ENCODE measurements around the gene VSIG8. TPM values are rescaled to one million over a fixed set of nuclear protein-coding genes. Genes with fewer than 3 reads are reported as not detected.
A peak's percentile ranks its signal among the peaks of the same experiment; 100 is the strongest.

VSIG8 gene
- total RNA-seq, 1 donor from 2014 or later, result not detected

GRCh38 chr1:159831412-159832141 lies 30.9 kb downstream of the VSIG8 start:
- no peak for DNase-seq (ENCODE audit: low read depth in 2 of 2)

- DNase-seq (ENCODE audit: low read depth in 2 of 2), result no peak
Observed at GRCh38 chr1:159830722-159831121, 31.7 kb downstream of the VSIG8 start.

DNA sequence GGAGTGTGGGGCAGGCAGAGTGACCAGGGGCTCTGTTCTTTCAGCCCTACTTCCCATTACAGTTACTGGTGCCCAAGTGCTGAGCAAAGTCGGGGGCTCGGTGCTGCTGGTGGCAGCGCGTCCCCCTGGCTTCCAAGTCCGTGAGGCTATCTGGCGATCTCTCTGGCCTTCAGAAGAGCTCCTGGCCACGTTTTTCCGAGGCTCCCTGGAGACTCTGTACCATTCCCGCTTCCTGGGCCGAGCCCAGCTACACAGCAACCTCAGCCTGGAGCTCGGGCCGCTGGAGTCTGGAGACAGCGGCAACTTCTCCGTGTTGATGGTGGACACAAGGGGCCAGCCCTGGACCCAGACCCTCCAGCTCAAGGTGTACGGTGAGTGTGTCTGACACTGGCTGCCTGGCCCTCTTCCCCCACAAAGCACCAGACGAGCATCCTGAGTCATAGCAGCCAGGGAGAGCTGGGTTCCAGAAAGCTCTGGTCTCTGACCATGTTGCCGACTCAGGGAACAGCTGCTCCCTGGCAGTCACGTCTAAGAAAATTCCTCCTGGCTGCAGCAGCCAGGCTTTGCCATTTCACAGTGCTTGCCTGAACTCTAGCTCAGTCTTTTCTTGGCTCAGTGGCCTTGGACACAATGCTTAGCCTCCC lies 32.5 kb downstream of the VSIG8 start:
- no peak for DNase-seq (ENCODE audit: low read depth in 2 of 2)

DNA sequence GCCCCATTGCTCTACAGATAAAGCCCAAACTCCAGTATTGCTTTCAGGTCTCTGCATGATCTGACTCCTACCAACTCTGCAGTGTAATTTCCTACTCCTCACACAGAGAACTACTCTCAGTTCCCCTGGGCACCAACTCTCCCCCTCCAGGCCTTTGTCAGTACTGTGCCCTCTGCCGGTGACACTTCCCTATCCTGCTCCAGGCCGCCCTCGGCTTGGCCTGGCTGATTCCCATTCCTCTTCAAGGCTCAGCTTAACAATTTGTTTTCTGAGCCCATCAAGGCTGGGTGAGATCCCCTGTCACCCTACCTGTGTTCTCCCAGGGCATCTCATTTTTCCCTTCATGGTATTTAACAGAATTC lies 33.2 kb downstream of the VSIG8 start:
- DNase-seq (ENCODE audit: low read depth in 2 of 2), result peak; percentile 7 to 39

DNA sequence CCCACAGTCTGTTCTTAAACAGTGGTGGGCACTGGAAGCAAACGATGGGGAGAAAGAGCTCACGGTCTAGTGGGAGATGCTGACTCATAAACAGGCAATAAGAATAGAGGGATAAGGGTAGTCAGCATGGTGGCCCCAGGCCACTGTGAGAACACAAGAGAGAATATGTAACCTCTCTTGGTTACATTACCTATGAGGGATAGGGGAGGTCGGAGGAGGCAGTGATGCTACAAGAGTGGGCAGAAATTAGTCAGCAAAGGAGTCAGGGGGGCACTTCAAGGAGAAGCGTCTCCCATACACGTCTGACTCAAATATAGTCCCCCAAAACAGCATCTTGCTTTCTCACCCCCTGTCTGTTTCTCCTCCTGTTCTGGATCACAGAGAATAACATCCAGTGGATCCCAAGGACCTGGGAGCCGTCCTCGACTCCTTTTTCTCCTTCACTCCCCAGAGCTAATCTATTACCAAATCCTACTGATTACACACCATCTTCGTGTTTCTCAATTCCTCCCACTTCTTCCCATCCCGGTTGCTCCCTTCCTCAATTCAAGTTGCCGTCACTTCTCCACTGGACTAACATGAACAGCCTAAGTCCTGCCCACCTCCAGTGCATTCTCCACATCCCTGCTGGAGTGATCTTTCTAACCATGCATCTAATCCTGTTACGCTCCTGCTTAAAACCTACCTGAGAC lies 33.7 kb downstream of the VSIG8 start:
- DNase-seq (ENCODE audit: low read depth in 2 of 2), result no peak

DNA sequence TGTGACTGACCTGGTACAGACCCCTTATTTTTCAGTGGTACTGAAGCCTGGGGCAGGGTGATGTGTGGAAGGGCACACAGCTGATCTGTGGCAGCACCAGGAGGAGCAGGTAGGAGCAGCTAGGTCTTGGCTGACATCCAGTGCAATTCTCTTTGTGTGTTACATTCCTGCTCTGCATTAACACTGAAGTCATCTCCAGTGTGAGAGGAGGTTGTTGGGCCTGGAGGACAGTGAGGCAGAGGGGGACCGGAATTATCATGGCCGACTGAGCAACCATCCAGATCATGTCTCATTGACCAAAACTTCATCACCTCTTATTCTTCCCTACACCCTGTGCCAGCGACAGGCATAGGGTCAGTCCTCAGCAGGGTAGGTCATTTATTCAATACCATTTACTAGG lies 34.3 kb downstream of the VSIG8 start:
- no peak for DNase-seq (ENCODE audit: low read depth in 2 of 2)

- no peak for DNase-seq (ENCODE audit: low read depth in 2 of 2)
Observed at GRCh38 chr1:159827549-159827948, 34.9 kb downstream of the VSIG8 start.

DNA sequence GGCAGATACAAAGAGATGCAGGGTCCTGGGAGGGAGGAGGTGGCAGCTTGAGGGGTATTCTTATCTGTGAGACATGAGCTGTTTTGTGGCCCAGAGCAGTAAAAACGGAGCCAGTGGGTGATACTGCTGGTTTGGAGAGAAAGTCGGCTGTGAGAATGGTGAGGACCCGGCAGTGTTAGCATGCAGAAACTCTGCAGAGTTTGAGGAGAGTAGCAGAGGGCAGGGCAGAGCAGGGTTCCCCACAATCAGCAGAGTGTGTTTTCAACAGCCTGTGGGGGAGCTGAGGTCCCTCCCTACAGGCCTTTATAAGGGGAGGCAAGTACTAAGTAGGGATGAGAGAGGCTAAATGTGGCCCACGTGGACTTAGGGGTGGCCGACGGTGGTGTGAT lies 35.4 kb downstream of the VSIG8 start:
- DNase-seq (ENCODE audit: low read depth in 2 of 2), result no peak

DNA sequence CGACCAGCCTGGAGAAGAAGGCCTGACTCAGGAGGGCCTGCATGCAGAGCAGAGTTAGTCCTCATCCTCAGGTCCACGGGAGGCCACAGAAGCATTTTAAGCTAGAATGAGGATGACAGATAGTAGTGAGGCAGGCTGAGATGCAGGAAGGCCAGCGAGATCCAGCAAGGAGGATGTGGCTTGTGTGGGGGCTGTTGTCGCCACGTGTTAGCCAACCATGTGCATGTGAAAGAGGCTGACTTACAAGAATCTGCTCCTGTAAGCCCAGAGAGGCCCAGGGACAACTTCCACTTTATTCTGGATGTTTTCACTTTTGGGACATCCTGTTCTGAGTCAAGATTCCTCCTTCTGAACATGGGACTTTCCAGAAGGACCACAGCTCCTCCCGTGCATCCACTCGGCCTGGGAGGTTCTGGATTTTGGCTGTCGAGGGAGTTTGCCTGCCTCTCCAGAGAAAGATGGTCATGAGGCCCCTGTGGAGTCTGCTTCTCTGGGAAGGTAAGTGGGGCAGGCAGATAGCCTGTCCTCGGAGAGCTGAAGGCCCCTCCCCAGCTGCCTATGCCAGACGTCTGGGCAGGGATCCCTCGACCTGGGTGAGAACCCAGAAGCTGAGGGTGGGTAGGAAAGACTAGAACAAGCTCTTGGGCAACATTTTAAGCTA lies 35.9 kb downstream of the VSIG8 start, which contains the start of gene SLAMF8:
TSS of gene SLAMF8 (plus strand) at position 433 of the 661 bp plus-strand sequence. CDS start at position 459, 26 bp downstream.
- no peak for DNase-seq (ENCODE audit: low read depth in 2 of 2)

- no peak for DNase-seq (ENCODE audit: low read depth in 2 of 2)
Observed at GRCh38 chr1:159825564-159825963, 36.9 kb downstream of the VSIG8 start.

- DNase-seq (ENCODE audit: low read depth in 2 of 2), result no peak
Observed at GRCh38 chr1:159823406-159823805, 39.1 kb downstream of the VSIG8 start.

DNA sequence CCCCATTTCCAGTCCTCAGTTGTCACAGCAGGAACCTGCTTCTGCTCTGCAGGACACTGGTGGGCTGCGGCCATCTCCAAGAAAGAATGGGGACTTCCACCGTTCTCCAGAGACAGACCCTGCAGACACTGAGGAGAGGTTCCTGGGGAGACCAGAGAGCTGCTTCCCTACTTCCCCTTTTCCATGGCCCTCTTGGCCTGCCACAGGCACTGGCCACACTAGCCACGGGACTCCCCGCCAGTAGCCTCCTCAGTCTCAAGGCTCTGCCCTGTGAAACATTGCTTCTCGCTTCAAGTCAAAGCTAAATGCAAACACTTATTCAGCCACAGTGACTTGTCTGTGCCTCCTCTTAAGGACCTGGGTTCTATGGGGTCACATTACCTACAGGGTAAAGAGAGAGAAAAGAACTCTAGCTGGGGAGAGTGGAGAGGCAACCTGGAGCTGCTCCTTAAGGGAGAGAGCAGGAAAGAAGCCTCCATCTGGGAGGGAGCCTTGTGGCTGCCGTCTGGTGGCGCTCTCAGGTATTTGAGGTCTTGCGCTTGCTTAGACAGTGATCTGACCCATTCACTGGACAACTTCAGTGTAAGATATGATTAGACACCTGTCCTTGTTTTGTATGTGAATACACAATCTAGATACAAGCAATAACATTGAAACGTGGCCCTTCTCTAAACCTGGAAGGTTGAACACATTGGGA lies 41.1 kb downstream of the VSIG8 start:
- no peak for DNase-seq (ENCODE audit: low read depth in 2 of 2)

GRCh38 chr1:159817276-159818041 lies 45.0 kb downstream of the VSIG8 start:
- DNase-seq (ENCODE audit: low read depth in 2 of 2), result peak; percentile 4 to 77

DNA sequence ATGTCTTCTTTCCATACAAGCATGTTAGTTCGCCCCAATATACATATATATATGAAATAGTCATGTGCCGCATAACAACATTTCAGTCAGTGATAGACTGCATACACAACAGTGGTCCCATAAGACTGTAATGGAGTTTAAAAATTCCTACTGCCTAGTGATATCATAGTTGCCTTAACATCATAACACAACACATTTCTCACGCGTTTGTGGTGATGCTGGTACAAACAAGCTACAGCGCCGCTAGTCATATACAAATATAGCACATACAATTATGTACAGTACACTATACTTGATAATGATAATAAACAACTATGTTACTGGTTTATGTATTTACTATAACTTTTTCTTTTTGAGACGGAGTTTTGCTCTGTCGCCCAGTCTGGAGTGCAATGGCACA lies 46.5 kb downstream of the VSIG8 start:
- DNase-seq (ENCODE audit: low read depth in 2 of 2), result no peak

GRCh38 chr1:159804924-159805323 lies 57.5 kb downstream of the VSIG8 start:
- DNase-seq (ENCODE audit: low read depth in 2 of 2), result no peak

Other genes with a start within 250 kb of the VSIG8 start
- not detected in 2 replicates for gene CRP, start 148.1 kb downstream of the VSIG8 start, total RNA-seq
- 14.9 and 18.1 TPM in 2 replicates for gene DUSP23, start 81.7 kb downstream of the VSIG8 start, total RNA-seq
- not detected in 2 replicates for gene FCRL6, start 60.3 kb downstream of the VSIG8 start, total RNA-seq
- not detected in 2 replicates for gene SLAMF8, start 35.8 kb downstream of the VSIG8 start, total RNA-seq
- 0.13 and 0.51 TPM in 2 replicates for gene CFAP45, start 37.5 kb upstream of the VSIG8 start, total RNA-seq
- 136 and 182 TPM in 2 replicates for gene TAGLN2, start 62.9 kb upstream of the VSIG8 start, total RNA-seq
- gene IGSF9, start 83.0 kb upstream of the VSIG8 start, total RNA-seq, result not detected in 2 replicates
- not detected in 2 replicates for gene SLAMF9, start 91.6 kb upstream of the VSIG8 start, total RNA-seq
- gene PIGM, start 169.3 kb upstream of the VSIG8 start, total RNA-seq, result 2.3 and 3.5 TPM in 2 replicates
- gene KCNJ10, start 207.5 kb upstream of the VSIG8 start, total RNA-seq, result not detected in 2 replicates
- gene KCNJ9, start 218.9 kb upstream of the VSIG8 start, total RNA-seq, result not detected in 2 replicates
- 5.6 and 9.2 TPM in 2 replicates for gene IGSF8, start 236.0 kb upstream of the VSIG8 start, total RNA-seq